Measurements from ENCODE around the gene HSD17B12. TPM values are rescaled to one million over a fixed set of nuclear protein-coding genes. Genes with fewer than 3 reads are reported as not detected.
A peak's percentile ranks its signal among the peaks of the same experiment; 100 is the strongest.

HSD17B12 gene
- total RNA-seq, 1 experiment from 2014 or later, result 112 TPM

GRCh38 chr11:43874738-43875137 lies 194.2 kb downstream of the HSD17B12 start:
- BruUV-seq (replicated peaks), result no TSS peak
- H3K36me3 ChIP-seq (ENCODE audit: low read depth), result no peaks in the 10 kb centered on the region
- no peak for DNase-seq
- H3K27ac ChIP-seq, result no peak overlapping the region
- H3K9me2 ChIP-seq (ENCODE audit: insufficient read depth), result no peaks in the 10 kb centered on the region
- ChIA-PET CTCF (no interaction called here), POLR2A (ENCODE audit: unreplicated experiment) (no interaction called here)
- no peaks in the 10 kb centered on the region for H3F3A ChIP-seq (ENCODE audit: insufficient read depth, low read depth)
- peaks cover 80% of the 10 kb centered on the region for H3K27me3 ChIP-seq (ENCODE audit: insufficient read depth, low read depth)
- no peak overlapping the region for H3K4me3 ChIP-seq
- intact Hi-C loops (cut with micrococcal nuclease; ENCODE audit: unreplicated experiment), result no loop called here
- H3K79me2 ChIP-seq (ENCODE audit: low read depth), result no peaks in the 10 kb centered on the region
- TF ChIP-seq CTCF (conservative IDR thresholded peaks at IDR 0.05), result no peak
- TF ChIP-seq EZH2 (IDR thresholded peaks at IDR 0.05; ENCODE audit: low read depth), result no peak
- no peaks in the 10 kb centered on the region for H4K20me1 ChIP-seq (ENCODE audit: insufficient read depth)
- H2AFZ ChIP-seq, result no peak overlapping the region
- H3K4me2 ChIP-seq, result no peak overlapping the region
- H3K9me3 ChIP-seq (ENCODE audit: insufficient read depth, low read depth), result no peaks in the 10 kb centered on the region; the same call in 1 of the 2 replicates
- no peaks in the 10 kb centered on the region for H3K4me1 ChIP-seq (replicated peaks; ENCODE audit: insufficient read depth)

- intact Hi-C loops (cut with micrococcal nuclease; ENCODE audit: unreplicated experiment), result no loop called here
- Histone ChIP-seq H3K4me2 (peak overlapping the region; percentile 89), H3K9me3 (ENCODE audit: insufficient read depth, low read depth) (no peaks in the 10 kb centered on the region; the same call in 1 of the 2 replicates), H3K9me2 (ENCODE audit: insufficient read depth) (no peaks in the 10 kb centered on the region), H3K4me3 (peak overlapping the region; percentile 86), H4K20me1 (ENCODE audit: insufficient read depth) (no peaks in the 10 kb centered on the region), H3K27ac (no peak overlapping the region), H3K36me3 (ENCODE audit: low read depth) (peaks cover 12% of the 10 kb centered on the region), H2AFZ (peak overlapping the region; percentile 98), H3K79me2 (ENCODE audit: low read depth) (peaks cover 15% of the 10 kb centered on the region), H3F3A (ENCODE audit: insufficient read depth, low read depth) (no peaks in the 10 kb centered on the region), H3K4me1 (replicated peaks; ENCODE audit: insufficient read depth) (peaks cover 17% of the 10 kb centered on the region), H3K27me3 (ENCODE audit: insufficient read depth, low read depth) (peaks cover 35% of the 10 kb centered on the region)
- ChIA-PET CTCF (no interaction called here), POLR2A (ENCODE audit: unreplicated experiment) (no interaction called here)
- no peak for DNase-seq
- no peak for TF ChIP-seq CTCF (conservative IDR thresholded peaks at IDR 0.05)
- TF ChIP-seq EZH2 (IDR thresholded peaks at IDR 0.05; ENCODE audit: low read depth), result no peak
- BruUV-seq (replicated peaks), result no TSS peak
Observed at GRCh38 chr11:43879789-43880639, 199.5 kb downstream of the HSD17B12 start.

- TF ChIP-seq CTCF (conservative IDR thresholded peaks at IDR 0.05) (no peak), EZH2 (IDR thresholded peaks at IDR 0.05; ENCODE audit: low read depth) (no peak)
- Histone ChIP-seq H3K27ac (no peak within 1 kb of the TSS), H3K36me3 (ENCODE audit: low read depth) (peaks cover 12% of the 10 kb centered on the region), H3K9me2 (ENCODE audit: insufficient read depth) (no peaks in the 10 kb centered on the region), H3K27me3 (ENCODE audit: insufficient read depth, low read depth) (peaks cover 28% of the 10 kb centered on the region), H3K4me2 (peak within 1 kb of the TSS; percentile 89), H3K9me3 (ENCODE audit: insufficient read depth, low read depth) (no peaks in the 10 kb centered on the region; the same call in 1 of the 2 replicates), H2AFZ (peak within 1 kb of the TSS; percentile 98), H3K4me1 (replicated peaks; ENCODE audit: insufficient read depth) (peaks cover 17% of the 10 kb centered on the region), H3F3A (ENCODE audit: insufficient read depth, low read depth) (no peaks in the 10 kb centered on the region), H3K79me2 (ENCODE audit: low read depth) (peaks cover 15% of the 10 kb centered on the region), H4K20me1 (ENCODE audit: insufficient read depth) (no peaks in the 10 kb centered on the region), H3K4me3 (peak within 1 kb of the TSS; percentile 86)
- DNase-seq, result peak; percentile 85 to 87
- no TSS peak for BruUV-seq (replicated peaks)
- CTCF ChIA-PET, result no interaction called here
- intact Hi-C loops (cut with micrococcal nuclease; ENCODE audit: unreplicated experiment), result no loop called here
- POLR2A ChIA-PET (ENCODE audit: unreplicated experiment), result no interaction called here
Observed at GRCh38 chr11:43880640-43881159, 200.2 kb downstream of the HSD17B12 start, which contains the start of gene ALKBH3. ALKBH3 (plus strand) TSS chr11:43880831; CDS start chr11:43882653, 1,822 bp downstream.

Data from PC-9 (cell line).